HS-5 (cell line): ENCODE data around the gene KDM4F.

Experiments used
- DNase-seq: peaks from one replicate; pipeline ENCODE4 v3.0.0-alpha.2; 2012; ENCODE audit warnings: low read depth

KDM4F gene

DNA sequence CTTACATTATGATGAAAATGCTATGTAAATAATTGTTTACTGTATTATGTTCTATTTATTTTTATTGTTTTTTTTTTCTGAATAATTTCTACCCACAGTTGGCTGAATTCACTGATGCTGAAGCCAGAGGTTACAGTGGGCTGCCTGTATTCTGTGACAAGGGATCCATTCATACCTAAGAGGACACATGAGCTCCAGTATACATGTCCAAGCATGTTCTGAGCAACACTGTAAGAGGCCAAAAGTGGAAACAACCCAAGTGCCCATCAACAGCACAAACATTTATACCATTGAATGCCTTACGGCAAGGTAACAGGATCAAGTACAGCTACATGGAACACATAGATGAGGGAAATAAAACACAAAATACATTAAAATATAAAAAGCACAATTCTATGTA is 16.1 kb downstream of the KDM4F start:
- no peak for DNase-seq

DNA sequence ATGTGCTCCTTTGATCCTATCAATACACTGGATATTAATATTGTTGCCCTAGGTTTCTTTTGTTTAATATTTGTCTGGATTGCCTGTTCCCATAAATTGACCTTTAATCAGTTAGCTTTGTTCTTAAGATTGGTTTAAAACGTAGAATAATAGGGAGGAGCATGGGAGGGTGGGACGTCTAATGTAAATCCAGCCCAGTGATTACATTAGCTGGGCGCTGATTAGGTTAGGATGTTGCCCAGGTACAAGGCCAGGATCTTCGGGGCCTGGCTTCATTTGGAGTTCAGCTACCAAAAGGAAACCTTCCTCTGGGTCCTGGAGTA is 17.5 kb downstream of the KDM4F start, which contains the start of gene SRSF8:
TSS of gene SRSF8 (plus strand) at position 204 of the 323 bp plus-strand sequence. CDS start 308 bp downstream, outside the sequence.
- DNase-seq = peak; percentile 3

DNA sequence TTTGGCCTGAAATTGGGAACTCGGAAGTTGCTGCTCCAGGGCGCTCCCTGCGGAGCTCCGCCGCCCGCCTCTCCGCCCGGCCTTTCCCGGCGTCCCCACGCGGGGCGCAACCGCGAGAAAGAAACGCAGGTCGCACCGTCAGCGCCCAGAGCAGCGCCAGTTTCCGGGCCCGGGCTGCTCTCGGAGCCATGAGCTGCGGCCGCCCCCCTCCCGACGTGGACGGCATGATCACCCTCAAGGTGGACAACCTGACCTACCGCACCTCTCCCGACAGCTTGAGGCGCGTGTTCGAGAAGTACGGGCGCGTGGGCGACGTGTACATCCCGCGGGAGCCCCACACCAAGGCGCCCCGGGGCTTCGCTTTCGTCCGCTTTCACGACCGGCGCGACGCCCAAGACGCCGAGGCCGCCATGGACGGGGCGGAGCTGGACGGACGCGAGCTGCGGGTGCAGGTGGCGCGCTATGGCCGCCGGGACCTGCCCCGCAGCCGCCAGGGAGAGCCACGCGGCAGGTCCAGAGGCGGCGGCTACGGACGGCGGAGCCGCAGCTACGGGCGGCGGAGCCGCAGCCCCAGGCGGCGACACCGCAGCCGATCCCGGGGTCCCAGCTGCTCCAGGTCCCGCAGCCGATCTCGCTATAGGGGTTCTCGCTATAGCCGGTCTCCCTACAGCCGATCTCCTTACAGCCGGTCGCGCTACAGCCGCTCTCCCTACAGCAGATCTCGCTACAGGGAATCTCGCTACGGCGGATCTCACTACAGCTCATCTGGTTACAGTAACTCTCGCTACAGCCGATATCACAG is 18.0 kb downstream of the KDM4F start:
- peak; percentile 46 for DNase-seq

DNA sequence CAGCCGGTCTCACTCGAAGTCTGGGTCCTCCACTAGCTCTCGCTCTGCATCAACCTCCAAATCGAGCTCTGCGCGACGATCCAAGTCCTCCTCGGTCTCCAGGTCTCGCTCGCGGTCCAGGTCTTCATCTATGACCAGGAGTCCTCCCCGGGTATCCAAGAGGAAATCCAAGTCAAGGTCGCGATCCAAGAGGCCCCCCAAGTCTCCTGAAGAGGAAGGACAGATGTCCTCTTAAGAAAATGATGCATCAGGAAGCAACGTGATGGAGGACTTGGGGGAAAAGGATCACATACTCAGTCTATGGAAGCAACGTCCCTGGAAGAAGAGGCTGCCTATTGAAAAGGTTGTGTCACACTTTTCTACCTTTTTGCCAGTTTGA is 18.6 kb downstream of the KDM4F start:
- DNase-seq = peak; percentile 39

DNA sequence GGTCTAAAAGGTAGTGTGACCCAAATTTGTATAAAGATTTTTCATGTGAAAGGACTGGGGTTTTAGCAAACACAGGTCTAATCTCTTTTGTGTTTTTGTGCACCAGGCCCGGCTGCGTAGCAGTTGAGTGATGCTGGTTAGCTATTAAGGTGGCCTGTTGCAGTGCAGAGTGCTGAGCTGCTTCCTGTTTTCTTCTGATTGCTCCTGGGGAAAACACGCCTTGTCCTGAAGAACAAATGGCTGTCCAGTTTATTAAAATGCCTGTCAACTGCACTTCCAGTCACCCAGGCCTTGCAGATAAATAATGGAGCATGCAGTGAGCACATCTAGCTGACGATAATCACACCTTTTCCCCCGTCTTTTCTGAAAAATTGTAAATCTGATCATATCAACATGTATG is 19.3 kb downstream of the KDM4F start:
- peak; percentile 78 for DNase-seq

DNA sequence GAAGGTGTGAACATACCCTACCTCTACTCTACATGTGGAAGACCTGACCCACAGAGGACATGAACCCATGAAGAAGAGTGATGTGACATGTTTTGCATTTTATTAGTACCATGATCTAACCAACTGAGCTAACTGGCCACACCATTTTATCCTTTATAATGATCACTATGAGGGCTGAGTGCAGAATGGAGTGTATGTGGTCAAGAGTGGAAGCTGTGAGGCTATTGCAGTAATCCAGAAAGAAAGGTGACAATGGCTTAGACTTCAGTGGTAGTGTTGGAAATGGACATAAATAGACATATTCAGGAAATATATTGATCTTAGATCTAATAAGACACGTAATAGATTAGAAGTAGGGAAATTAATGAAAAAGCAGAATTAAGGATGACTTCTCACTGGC is 21.2 kb downstream of the KDM4F start:
- no peak for DNase-seq

DNA sequence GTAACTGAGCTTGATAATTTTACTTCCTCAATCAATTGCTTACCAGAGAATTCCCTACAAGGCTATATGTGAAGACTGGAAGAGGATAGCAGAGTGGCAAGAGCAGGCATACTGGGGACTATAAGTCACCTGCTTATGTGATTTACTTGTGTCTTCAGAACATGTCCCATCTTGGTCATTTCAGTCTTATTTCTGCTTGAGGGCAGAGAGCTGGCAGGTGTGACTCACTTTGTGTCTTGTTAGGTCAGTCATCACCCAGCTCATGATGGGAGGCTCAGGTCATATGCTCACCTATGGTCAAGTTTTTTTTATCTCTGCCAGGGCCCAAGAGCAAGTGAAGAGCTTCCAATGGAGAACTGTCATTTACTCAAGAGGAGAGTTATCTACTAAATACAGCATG is 23.7 kb downstream of the KDM4F start:
- DNase-seq = no peak

DNA sequence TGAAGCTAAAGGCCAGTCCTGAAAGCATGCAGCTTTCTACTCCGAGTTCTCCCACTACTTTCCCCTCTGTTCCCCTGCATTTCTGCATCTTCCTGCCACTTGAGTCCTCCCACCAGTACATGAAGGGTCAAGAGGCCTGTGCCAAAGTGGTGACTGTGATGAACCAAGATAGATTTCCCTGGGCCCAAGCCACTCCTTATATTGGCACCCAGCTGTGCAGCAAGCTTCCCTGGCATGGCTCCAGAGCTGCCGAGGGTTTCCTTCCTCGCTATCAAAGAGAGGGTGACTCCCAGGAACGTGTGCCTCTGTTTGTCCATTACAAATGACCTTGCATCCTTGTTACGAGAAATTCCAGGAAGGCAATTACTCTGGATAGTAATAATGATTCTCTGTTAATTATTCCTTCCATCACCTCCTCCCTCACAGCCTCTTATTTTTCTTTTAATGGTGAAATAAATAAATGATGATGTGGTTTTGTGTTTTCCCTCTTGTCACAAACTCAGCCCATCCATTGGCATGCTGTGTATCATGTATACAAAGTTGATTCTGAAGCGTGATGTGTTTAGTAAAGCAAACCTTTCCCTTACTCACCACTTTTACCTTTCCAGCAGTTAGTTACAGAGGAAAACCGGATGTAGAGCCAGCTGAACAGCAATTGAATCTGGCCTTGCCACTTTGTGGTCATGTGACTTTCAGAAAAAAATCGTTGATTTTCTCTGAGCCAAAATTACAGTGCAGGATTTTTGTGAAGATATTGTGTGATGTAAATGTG is 25.8 kb downstream of the KDM4F start:
- no peak for DNase-seq

DNA sequence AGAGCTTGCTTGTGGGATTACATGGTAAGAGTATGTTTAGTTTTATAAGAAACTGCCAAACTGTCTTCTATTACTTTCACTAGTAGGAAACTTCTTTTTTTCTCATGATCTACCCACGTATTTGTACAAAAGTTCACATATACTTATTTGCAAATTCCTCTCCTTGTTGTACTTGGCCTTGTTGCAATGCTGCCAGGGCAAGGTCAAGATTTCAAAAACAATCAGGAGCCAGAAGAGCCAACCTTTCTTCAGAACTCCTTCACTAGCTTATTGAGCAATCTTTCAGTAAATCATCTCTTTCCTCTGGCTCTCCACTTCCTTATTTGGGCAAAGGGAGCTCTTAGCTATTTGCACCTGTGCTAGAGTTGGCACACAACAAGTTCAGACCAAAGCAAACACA is 27.2 kb downstream of the KDM4F start:
- DNase-seq = no peak

DNA sequence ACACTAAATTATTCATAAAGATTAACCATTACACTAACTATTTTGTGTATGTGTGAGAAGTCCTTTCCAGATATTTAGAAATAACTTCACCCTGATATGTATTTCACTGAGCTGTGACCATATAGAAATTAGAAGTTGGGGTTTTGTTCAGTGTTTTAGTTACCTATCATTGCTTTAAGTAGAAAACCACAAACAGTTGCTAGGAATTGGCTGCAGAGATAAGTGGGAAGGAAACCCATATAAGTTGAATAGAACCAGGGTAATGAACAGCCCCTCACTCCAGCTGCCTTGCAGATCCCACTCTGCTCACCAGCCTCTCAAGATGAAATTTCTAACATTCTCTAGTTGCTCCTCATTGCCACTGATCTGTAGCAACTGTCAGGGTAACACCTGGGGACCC is 27.8 kb downstream of the KDM4F start:
- no peak for DNase-seq

DNA sequence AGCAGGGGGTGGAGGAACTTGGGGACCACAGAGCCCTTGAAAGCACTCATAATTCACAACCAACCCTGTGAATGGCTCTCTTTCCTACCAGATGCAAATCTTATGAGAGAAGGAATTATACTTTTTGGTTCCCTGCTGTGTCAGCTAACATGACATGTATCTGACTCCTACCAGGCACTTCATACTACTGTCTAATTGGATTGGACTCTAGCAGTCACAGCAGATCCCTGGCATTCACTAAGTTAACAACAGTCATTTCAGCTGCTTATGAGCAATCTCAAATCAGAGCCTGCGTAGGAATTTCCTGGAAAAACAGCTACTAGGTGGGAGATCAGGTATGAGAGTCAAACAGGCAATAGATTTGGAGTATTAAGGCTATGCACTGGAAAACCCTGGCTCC is 29.3 kb downstream of the KDM4F start:
- no peak for DNase-seq

DNA sequence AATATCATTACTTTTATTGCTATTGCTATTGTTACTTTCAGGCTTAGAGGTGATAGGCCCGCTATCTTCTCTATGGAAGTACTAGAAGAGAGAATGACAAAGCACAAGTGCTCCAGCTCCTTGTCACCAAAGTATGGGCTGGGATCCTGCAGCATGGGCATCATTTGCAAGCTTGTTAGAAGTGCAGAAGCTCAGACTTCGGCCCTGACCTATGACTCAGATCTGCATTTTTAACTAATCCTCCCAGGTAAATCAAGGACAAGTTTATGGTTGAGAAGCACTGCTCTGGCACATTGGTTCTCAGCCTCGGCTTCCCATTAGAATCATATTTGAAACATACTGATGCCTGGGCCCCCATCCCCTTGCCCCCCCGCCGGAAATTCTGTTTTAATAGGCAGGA is 31.8 kb downstream of the KDM4F start:
- no peak for DNase-seq

DNA sequence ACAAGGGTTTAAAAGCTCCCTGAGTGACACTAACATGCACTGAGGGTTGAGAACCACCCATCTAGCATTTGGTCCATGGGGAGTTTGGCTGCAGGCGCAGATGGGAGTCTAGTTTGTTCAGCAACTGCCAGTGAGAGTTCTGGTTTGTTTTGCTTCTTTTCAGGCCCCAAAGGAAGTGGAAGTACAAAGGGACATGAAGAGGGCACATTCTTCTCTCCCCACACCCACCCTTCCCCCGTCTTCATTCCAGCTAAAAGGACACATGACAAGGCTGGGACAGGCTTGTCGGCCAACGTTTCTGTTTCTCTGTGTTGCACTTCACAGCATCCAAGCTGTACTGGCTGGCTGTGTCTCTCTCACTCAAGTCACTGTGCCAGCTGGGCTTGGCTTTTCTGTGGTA is 32.2 kb downstream of the KDM4F start:
- DNase-seq = no peak

DNA sequence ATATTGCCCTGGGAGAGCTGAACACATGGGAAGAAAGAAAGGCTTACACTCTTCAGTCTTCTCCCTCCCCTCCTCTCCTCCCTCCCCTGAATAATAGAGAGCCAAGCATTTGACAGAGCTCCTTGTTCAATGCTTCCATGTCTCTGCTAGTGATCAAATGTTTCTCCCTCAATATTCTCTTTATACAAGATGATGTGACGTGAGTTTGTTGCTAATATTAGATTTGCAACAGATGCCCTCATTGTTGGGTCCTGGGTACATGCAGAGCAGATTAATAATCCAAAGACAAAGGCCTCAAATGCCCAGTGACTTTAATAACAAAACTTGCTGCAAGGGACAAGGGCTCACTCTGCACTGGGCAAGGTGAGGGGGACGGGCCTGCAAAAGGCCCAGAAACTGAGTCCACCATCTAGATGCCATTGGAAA is 33.4 kb downstream of the KDM4F start:
- DNase-seq = no peak

DNA sequence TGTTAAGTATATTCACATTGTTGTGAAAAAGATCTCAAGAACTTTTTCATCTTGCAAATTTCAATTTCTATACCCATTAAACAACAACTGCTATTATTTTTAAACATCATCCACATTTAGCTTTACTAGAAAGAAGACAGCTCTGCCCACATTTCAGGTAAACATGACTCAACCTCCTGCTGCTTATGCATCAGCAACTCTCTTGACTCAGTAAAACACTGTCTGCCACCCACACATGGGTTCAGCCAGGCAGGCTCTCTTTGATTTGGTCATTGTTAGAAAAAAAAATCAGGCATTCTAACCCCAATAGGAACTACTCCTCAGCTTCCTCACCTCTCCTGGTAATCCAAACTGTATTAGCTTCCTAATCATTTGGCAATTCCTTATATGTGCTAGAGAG is 35.3 kb downstream of the KDM4F start:
- DNase-seq = no peak

DNA sequence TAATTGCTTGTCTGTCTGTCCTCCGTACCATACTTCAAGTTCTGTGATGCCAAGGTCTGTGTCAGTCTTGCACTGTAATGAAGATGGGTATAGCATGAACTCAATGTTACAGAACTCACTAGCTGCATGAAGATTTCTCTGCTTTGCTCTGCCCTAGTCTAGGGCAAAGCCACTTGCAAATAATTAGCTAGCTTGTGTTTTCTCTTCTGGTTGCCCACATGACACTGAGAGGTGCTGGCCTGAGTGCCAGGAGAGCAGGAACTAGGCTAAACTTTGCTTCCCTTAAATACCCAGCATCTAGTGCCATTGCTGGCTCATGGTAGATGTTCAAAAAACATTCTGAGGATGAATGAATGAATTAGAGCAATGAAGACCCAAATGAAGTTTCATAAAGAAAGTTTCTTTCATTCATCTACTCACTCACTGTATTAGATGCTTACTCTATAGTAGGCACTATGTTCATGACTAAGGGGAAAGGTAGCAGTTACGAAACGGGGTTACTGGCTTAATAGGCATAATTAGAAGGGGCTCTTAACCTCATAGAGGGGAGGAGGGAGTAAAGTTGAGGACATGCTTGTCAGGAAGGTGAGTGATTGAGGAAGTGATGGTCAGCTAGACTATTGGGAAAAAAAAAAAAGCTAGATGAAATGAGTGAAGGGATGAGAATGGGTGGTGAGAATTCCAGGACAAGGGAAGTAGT is 36.0 kb downstream of the KDM4F start:
- DNase-seq = no peak

DNA sequence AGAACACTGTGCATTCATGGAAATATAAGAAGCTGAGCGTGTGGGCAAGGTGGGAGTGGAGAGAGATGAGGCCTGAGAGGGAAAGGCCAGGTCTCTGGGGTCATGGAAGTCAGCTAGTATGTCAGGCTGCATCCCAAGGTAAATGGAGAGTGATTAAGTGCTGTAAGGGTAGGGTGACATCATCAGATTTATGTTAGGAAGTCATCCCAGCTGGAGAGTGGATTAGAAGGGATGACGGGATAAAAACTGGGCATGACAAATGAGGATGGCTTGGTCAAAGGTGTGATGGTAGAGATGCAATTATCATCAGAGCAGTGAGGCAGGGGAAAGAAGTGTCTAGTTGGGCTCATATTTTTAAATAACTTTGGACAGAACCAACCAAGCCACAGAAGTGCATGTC is 36.9 kb downstream of the KDM4F start:
- DNase-seq = no peak

DNA sequence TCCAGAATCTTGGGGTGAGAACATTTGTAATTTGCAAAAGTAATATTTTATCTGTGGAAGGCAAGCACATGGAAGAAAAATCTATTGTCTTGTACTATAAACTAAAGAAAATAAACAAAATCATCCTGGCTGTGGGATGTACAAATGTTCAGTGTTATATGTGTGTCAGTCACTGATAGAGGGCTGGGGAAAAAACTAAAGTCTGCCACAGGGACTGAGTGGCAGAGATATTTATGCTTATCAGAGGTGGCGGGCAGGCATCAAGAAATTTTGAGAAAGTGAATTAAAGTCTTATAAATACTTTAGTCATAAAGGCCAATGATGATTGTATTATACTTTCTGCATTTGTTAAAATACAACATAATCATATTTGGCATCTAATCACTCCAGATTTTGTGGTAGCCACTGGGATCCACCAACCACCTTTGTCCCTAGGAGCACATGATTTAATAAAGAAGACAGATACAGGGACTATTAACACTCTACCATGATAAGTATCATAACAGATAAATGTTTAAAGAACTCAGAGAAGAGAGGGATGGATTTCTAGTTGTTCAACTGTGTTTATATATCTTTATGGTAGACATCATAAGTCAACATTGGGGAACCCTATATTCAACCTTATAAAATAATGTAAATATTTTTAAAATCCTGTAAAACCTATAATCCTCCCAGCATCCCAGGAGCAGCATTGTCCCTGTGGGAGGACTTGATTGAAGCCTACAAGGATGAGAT is 37.8 kb downstream of the KDM4F start:
- DNase-seq = no peak

DNA sequence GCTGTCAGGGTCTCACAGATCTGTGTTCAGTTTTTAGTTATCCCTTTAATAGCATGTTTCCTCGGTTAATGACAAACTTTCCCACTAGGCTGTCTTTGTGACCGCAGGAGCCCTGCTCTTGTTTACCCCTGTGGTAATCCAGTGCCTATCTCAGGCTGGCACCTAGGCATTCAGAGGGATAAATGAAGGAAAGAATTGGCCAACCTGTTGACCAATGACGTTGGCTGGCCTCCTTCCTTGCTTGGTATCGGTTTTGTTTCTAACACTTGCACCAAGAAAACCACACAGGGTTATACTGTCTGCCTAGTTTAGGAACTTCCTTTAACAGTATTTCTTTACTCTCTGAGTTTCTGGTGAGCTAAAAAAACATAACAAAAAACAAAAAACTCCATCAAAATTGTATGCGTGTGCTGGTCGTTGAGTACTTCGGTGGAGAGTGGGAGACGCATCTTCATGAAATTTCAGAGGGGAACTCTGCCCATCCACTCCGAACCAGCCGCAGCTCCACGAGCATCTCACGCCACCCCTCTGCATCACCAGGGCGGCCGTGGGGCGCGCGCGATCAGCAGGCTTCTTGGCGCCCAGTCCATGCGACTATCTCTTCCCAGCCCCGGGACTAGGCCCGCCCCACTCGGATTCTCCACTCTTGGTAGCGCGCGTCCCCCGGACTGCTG is 39.9 kb downstream of the KDM4F start:
- no peak for DNase-seq

DNA sequence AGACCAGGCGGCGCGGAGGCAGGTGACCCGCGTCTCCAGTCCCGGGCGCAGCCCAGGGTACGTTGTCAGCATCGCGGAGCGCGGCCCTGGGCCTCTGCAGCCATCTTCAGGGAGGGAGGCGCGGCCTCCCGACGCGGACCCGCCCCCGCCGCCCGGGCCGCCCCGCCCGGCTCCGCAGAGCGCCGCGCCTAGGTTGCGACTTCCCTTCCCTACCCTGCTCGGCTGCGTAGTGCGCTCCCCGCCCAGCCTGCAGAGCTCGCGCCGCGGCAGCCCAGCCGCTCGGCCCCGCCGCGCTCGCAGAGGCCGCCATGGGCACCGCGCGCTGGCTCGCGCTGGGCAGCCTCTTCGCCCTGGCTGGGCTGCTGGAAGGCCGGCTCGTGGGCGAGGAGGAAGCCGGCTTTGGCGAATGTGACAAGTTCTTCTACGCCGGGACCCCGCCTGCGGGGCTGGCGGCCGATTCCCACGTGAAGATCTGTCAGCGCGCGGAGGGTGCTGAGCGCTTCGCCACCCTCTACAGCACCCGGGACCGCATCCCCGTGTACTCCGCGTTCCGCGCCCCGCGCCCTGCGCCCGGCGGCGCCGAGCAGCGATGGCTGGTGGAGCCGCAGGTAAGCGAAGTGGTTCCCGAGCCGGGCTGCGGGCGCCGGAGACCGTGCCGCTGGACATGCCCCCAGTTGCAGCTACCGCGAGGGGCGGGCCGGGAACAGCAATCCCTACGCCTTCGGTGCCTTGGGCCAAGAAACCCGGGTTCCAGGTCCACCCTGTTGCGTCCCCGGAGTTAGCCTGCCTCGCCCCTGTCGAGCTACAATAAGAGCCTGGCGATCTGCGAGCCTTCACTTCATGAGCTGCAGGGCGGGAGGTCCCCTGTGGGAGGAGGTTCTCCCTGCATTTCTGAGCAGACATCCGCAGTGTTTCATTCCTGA is 40.7 kb downstream of the KDM4F start, which contains the start of gene ENDOD1:
TSS of gene ENDOD1 (plus strand) at position 227 of the 923 bp plus-strand sequence. CDS start at position 309, 82 bp downstream.
- no peak for DNase-seq
